CD4-positive, alpha-beta T cell treated with Interferon alpha-2 for 1 hour (primary cell): Measurements from ENCODE around the gene WDR6.

Experiments used
- DNase-seq, 2 donors: peaks; one replicate each; pipeline ENCODE4 v3.0.0-alpha.2; 2020 to 2022

The WDR6 gene, protein sequence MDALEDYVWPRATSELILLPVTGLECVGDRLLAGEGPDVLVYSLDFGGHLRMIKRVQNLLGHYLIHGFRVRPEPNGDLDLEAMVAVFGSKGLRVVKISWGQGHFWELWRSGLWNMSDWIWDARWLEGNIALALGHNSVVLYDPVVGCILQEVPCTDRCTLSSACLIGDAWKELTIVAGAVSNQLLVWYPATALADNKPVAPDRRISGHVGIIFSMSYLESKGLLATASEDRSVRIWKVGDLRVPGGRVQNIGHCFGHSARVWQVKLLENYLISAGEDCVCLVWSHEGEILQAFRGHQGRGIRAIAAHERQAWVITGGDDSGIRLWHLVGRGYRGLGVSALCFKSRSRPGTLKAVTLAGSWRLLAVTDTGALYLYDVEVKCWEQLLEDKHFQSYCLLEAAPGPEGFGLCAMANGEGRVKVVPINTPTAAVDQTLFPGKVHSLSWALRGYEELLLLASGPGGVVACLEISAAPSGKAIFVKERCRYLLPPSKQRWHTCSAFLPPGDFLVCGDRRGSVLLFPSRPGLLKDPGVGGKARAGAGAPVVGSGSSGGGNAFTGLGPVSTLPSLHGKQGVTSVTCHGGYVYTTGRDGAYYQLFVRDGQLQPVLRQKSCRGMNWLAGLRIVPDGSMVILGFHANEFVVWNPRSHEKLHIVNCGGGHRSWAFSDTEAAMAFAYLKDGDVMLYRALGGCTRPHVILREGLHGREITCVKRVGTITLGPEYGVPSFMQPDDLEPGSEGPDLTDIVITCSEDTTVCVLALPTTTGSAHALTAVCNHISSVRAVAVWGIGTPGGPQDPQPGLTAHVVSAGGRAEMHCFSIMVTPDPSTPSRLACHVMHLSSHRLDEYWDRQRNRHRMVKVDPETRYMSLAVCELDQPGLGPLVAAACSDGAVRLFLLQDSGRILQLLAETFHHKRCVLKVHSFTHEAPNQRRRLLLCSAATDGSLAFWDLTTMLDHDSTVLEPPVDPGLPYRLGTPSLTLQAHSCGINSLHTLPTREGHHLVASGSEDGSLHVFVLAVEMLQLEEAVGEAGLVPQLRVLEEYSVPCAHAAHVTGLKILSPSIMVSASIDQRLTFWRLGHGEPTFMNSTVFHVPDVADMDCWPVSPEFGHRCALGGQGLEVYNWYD

DNA sequence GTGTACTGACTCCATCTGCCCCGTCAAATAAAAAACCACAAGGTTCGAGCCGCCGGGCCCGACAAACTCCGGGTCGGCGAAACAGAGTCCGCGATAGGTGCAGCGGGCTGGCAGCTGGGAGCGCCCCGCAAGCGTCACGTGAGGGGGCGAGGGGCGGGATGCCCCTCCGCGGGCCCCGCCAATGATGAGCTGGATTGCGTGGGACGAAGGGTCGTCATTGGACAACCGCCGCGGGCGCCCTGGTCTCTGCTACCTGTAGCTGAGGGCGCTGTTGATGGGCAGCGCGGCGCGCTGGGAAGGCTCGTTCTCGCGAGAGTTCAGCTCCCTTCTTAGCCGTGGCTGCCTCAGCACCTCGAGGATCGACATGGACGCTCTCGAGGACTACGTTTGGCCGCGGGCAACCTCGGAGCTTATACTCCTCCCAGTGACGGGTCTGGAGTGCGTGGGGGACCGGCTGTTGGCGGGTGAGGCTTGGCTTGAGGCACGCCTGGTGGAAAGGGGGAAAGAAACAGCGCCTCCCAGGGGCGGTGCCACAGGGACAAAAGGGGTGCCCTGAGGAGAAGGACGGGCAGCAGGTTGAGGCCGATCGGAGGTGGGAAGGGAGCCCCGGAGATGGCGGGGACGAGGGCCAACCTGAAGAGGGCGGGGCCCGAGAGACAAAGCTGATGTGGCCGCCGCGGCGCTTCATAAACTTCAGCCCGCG is at the start of gene WDR6:
Gene WDR6 (plus strand): TSS at position 324 of the 703 bp plus-strand sequence. CDS start 41 bp downstream, at position 365.
- peak; percentile 98 for DNase-seq

DNA sequence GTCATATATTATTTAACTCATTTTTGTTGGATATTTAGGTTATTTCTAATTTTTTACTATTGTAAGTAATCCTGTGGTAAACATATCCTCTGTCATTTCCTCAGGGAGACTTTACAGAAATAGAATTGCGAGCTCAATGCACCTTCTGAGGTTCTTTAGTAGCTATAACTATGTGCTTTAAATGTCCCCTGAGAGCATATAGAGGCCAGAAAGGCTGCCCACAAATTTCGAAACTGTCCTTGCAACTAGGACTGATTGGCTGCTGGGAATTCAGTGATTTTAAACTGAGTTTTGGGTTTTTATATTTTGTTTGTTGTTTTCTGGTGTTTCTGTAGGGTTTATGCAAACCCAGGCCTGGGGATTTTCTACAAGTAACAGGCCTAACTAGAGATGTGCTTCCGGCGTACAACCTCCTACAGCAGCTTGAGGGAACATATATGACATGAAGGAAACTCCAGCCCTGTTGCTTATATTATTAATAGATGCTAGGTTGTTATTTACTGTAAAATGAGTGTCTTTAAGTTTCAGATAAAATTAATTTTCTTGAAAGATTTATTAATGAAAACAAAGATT is 46.3 kb upstream of the WDR6 start:
- DNase-seq = no peak

DNA sequence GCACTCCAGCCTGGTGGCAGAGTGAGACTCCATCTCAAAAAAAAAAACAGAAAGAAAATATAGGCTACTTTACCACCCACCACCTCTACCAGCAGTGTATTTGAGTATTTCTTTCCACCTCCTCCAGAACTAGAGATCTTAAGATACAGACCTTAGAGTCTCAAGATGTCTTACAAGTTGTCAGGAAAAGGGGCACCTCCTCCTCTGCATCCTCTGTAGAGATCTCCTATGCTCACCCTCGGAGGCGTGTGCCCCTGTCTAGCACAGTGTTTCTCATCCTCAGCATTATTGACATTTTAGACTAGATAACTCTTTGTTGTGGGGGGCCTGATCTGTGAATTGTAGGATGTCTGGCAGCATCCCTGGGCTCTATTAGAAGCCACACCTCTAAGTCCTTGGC is 44.9 kb upstream of the WDR6 start:
- no peak for DNase-seq

DNA sequence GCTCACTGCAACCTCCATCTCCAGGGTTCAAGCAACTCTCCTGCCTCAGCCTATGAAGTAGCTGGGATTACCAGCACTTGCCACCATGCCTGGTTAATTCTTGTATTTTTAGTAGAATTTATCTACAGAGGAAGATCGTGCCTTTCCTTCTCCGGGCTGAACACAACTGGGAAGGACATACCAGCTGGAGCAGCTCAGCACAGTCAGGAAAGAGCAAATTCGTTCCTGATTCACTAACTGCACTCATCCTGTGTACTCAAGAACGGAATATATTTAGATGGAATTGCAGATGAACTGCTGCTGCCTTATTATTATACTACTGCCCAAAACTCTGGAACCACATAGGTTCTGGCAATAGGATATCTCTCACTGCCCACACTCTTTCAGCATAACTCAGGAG is 44.3 kb upstream of the WDR6 start:
- DNase-seq = no peak

DNA sequence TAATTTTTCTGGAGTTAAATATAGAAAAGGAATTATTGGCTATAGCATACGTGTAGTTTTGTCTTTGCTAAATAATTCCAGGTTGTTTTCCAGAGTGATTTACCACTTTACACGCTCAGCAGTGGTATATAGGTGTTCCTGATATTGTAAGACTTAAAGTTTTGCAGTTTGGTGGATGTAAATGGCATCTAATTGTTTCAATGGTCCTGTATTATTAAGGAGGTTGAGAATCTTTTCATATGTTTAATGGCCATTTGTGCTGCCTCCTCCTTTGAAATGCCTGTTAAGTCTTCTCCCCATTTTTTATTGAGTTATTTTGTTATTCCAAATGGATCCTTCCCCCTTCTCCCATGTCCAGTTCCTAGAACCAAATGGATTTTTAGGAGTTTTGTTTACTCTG is 43.6 kb upstream of the WDR6 start:
- no peak for DNase-seq

DNA sequence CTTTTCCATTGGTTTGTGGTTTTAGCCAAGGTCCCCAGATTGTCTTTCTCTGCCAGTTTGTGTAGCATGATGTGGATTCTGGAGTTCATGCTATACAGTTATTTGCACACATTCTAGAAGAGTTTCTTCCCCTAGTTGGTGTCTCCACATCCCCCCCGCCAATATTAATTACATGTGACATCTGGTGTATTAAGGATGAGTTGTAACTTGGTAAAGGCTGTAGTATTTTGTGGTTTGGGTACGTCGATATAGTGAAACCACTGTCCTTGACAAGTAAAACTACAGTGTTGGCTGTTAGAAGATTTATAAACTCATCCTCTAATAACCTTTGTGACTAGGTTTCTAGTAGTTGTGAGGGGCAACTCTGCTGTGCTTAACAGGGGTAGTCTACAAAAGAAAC is 40.8 kb upstream of the WDR6 start:
- no peak for DNase-seq

DNA sequence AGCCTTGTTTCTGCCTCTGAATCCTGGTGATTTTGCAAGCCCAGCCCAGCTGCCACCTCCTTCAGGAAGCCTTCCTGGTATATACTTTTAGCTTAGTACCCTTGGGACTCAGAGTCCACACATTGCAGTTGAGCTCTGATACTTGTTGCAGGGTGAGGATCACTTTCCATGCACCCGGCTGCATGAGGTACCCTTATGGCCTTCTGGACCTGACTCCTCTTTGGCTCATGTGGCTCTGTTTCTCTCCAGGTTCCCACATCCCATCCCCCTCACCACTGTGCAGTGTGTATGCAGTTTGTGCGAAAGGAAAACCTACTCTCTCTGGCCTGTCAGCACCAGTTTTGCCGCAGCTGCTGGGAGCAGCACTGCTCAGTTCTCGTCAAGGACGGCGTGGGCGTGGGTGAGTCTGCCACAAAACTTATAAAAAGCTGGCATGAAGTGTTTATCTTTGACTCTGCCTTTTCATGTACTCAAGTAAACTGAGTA is 40.3 kb upstream of the WDR6 start:
- peak in 1 of 2 donors; percentile 8 for DNase-seq

DNA sequence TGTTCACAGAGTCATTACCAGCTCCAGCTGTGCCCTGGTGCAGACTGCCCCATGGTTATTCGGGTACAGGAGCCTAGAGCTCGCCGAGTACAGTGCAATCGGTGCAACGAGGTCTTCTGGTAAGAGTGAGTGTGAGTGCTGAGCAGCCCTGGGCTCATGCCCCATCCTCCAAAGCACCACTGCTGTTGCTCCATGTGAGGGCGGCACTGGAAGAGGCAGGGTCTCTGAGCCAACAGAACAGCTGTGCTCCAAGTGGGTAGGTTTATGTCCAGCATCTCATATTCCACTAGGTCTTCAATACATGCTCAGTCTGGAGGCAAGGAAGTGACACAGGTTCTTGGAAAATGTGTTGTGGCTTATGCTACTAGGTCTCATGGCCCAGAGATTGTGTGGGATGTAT is 36.6 kb upstream of the WDR6 start:
- no peak for DNase-seq

DNA sequence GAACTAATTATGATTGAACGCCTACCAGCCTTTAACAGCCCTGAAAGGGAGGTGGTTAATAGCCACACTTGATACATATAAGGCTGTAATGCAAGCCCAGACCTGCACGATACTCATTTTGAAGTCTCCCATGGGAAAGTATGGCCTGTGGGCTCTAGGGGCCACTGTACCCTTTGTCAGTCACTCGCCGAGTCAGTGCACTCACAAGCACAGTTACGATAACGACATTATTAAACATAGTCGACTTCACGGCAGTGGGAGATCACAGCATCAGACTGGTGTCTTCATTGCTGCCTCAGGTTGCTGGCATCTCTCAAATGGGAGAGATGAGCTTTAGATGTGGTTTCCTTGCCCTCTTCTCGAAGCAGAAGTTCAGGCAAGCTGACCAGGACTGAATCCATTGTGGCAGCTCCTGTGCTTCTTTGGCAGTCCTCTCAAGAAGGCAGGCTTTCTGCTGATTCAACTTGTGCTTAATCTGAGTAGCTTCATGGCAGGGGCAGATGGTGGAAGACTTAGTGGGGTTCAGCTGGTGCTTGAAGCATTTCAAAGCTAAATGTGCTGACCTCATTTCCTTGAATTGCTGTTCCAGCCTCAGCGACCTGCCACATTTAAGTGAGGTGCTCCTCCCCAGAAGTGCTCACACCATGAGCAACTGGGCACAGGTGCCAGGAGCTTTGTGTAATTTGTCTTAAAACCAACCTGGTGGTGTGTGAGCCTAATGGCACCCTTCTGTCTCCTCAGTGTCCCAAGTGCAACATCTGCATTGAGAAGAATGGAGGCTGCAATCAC is 32.9 kb upstream of the WDR6 start:
- DNase-seq = no peak

DNA sequence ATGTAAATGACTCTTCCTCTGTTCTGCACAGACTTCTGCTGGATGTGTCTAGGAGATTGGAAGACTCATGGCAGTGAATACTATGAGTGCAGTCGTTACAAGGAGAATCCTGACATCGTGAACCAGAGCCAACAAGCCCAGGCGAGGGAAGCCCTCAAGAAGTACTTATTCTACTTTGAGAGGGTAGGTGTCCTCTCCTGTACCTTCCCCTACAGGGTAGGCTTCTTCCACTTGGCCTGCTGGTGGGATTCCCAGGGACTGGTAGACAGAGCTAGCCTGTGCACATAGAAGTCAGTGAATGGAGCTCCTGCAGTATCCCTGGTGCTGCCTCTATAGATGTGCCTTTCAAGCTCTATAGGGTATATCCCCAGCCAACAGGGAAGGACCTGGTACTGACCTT is 27.7 kb upstream of the WDR6 start:
- DNase-seq = no peak

DNA sequence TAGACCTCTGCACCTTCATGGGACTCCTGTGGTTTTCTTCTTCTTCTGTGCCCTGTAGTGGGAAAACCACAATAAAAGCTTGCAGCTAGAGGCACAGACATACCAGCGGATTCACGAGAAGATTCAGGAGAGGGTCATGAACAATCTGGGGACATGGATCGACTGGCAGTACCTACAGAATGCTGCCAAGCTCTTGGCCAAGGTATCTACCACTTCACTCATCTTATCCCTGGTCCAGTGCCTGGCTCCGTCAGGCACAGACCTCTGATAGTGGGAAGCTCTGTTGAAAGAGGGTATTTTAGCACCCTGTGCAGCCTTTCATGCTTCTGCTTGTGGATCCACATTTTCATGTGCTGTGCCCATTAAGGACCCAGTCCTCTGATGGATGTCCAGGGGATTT is 26.9 kb upstream of the WDR6 start:
- no peak for DNase-seq

DNA sequence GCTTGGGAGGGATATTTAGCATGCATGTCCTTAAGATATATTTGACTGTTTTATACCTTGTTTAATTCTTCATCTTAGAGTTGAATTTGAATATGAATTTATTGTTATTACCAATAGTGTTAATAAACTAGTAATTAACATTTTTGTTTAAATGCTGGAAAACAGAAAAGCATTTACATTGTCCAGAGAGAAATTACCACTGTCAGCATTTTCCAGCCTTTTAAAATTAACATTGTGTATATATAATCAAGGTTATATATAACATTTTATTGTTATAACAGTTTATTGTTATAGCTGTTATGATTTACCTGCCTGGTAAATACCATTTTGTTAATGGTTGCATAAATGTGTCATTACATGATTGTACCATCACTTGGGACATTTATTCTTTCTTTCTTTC is 25.2 kb upstream of the WDR6 start:
- no peak for DNase-seq

DNA sequence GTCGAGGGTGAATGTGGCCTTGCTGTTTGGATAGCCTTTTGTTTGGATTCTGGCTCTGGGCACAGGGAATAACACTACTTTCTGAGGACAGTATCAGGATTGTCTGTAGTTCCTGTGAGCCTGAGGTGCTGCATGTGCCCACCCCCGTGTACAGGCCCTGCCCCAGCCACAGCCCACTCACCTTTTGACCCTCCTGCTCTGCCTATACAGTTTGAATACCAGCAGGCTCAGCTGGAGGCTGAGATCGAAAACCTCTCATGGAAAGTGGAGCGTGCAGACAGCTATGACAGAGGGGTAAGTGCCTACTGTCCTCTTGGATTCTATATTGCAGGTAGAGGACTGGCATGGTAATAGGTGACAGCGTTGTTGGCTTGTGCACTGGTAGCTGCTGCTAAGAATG is 24.5 kb upstream of the WDR6 start:
- DNase-seq = no peak

DNA sequence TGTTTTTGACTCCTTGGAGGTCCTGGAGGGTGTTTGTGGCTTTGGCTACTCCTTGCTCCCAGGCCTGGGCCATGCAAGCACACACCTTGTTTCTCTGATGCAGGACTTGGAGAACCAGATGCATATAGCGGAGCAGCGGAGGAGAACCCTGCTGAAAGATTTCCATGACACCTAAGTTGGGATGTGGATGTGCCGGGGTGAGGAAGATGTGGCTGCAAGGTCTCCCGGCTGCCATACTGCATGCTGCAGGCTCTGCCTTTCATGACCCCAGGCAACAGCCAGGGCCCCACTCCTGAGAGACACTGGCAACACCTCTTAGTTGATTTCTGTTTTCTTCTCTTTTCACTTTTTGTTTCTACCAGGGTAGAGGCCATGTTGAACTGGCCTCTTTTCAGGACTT is 24.1 kb upstream of the WDR6 start:
- DNase-seq = no peak

DNA sequence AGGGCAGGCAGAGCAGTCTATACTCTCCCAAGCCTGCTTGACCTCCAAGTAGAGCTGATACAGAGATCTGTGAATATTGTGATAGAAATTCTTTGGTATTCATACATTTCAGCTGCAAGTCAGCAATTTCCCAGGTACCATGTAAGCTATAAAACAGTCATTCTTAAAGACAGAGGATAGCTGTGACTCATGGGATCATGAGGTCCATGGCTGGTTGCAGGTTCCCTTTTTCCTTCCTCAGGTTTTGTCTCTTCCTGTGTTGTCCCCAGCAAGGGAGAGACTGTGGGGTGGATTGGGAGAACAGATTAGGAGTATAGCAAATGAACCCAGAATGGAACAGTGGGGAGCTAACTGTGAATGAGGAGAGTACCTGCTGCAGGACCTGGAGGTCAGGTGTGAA is 22.5 kb upstream of the WDR6 start:
- no peak for DNase-seq

DNA sequence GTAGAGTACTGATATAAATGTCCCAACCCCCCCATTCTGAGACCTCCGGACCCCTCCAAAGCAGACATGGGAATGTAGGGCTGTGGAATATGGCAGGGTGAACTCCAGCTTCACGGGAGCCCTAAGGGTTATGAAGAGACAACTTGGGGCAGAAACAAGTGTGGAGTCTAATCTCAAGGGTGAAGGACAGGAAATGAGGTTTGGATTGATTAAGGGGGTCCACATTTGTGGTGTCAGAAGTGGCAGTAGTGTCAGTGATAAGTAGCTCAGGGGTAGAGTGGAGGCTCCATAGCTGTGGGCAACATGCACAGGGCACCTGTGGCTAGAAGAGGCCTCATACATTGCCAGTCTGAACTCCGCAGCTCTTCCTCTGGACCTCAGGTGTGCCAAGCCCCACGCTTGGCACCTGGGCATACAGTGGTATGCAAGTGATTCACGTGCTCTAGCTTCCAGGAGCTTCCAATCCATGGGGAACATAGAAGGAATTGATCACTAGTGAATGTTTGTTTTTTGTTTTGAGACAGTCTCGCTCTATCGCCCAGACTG is 21.3 kb upstream of the WDR6 start:
- DNase-seq = no peak

DNA sequence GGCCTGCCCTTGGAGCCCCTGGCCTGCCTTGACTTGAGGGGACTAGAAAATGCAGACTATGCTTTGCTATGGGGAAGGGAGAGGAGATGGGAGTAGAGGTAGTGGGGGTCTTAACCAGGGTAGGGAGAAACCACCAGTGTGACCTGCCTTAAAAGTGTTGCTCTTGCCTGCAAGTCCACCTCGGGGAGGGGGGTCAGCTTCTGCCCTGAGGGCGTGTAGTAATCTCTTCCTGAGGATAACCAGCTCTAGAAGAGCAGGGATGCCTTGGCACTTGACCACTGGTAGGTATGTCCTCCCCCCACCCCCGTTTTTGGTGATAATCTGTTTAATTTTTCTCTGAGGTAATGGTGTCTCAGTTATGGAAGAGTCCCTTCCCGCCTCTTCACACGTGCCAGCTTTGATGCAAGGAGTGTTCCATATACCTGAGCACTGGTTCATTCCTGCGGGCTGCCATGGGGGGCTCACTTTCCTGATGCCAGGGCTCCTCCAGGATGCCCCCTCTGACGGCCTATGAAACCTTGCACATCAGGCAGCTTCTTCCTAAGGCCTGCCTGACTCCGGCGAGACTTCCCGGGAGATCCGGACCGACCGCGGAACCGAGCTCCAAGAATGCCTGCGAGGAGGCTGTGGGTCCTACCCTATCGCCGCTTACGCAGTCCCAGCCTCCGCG is 17.9 kb upstream of the WDR6 start:
- no peak for DNase-seq

DNA sequence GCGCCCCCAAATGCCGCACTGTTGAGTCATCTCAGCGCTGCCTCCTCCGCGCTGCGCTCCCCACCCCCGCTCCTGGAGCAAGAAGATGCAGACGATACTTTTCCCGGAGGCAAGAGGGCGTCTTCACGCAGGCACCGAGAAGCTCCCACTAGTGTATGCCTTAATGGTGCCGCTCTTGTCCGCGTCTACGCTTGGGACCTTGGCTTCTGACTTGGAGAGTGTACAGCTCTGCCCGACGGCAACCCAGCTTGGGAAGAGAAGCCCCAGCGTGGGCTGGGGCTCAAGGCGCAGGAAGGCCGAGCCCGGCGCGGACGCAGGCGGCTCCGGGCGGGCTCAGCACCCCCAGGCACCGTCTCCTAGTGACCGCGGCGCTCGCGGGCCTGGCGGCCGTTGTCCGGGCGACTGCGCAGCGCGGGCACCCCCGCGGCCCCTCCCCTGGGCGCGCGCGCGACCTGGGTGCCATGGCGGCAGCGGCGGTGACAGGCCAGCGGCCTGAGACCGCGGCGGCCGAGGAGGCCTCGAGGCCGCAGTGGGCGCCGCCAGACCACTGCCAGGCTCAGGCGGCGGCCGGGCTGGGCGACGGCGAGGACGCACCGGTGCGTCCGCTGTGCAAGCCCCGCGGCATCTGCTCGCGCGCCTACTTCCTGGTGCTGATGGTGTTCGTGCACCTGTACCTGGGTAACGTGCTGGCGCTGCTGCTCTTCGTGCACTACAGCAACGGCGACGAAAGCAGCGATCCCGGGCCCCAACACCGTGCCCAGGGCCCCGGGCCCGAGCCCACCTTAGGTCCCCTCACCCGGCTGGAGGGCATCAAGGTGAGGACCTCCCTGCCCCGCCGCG is 17.2 kb upstream of the WDR6 start, which contains the start of gene P4HTM:
Gene P4HTM (plus strand): TSS at position 446 of the 840 bp plus-strand sequence. CDS start 16 bp downstream, at position 462.
- DNase-seq = peak; percentile 59 to 71
